ENCODE data around the gene MUC12. TPM values are rescaled to one million over a fixed set of nuclear protein-coding genes. Genes with fewer than 3 reads are reported as not detected.

Gene MUC12
- total and polyA plus RNA-seq, 9 of the 15 experiments (the other 6 are each of a cell fraction or from before 2014, with no cell fraction given): 0.23 to 1.2 (median 0.79) TPM; not detected in 1

- TF ChIP-seq USF2 (CRISPR knock-in tag; IDR thresholded peaks at IDR 0.05) (peak; percentile 21; the same call in 1 of the 2 replicates), FOXA3 (CRISPR knock-in tag; conservative IDR thresholded peaks at IDR 0.05 in 1 of 2, IDR thresholded peaks at IDR 0.05 in 1 of 2) (peak in 1 of 2 experiments; percentile 87; a peak in 2 of 4 replicates), FOXK1 (CRISPR knock-in tag; IDR thresholded peaks at IDR 0.05; ENCODE audit: borderline replicate concordance) (0 out of 2 replicates have a peak, but pooled peaks have one; percentile 42), RCOR1 (IDR thresholded peaks at IDR 0.05; ENCODE audit: borderline replicate concordance in 1 of 2, low read depth in 2 of 2, low read length in 2 of 2) (peak in 1 of 2 experiments; percentile 88; a peak in 2 of 4 replicates), CUX1 (CRISPR knock-in tag; IDR thresholded peaks at IDR 0.05) (no peak), GABPB1 (CRISPR knock-in tag; IDR thresholded peaks at IDR 0.05) (peak; percentile 54; the same call in 1 of the 2 replicates), MYNN (IDR thresholded peaks at IDR 0.05) (no peak), MYNN (CRISPR knock-in tag; IDR thresholded peaks at IDR 0.05) (peak; percentile 42; the same call in 1 of the 2 replicates), BMI1 (IDR thresholded peaks at IDR 0.05; ENCODE audit: low read length) (0 out of 2 replicates have a peak, but pooled peaks have one; percentile 21), CXXC5 (CRISPR knock-in tag; IDR thresholded peaks at IDR 0.05) (0 out of 2 replicates have a peak, but pooled peaks have one; percentile 22), JUND (IDR thresholded peaks at IDR 0.05; ENCODE audit: borderline replicate concordance, low read depth, low read length) (no peak), JUND (tag; IDR thresholded peaks at IDR 0.05; ENCODE audit: borderline replicate concordance, low read depth, low read length) (peak; percentile 22; the same call in 1 of the 3 replicates), ZBTB7A (IDR thresholded peaks at IDR 0.05; ENCODE audit: borderline replicate concordance, control insufficient read depth, low read depth, low read length) (peak; percentile 50; the same call in 1 of the 2 replicates), DNMT1 (IDR thresholded peaks at IDR 0.05) (no peak), FOXK2 (conservative IDR thresholded peaks at IDR 0.05 in 1 of 2, IDR thresholded peaks at IDR 0.05 in 1 of 2; ENCODE audit: low read depth in 2 of 2) (peak; percentile 87 to 89), SIN3A (IDR thresholded peaks at IDR 0.05; ENCODE audit: borderline replicate concordance in 2 of 2, control insufficient read depth in 1 of 2, low read depth in 2 of 2, low read length in 2 of 2) (peak; percentile 45 to 78; a peak in 1 of 4 replicates), ZNF165 (CRISPR knock-in tag; IDR thresholded peaks at IDR 0.05; ENCODE audit: borderline replicate concordance) (0 out of 2 replicates have a peak, but pooled peaks have one; percentile 56), FOXP1 (CRISPR knock-in tag; IDR thresholded peaks at IDR 0.05) (peak; percentile 58; the same call in 1 of the 2 replicates), HDAC8 (tag; IDR thresholded peaks at IDR 0.05) (no peak), ZFP36 (IDR thresholded peaks at IDR 0.05; ENCODE audit: low read depth, low read length, partially characterized antibody) (no peak), ZFP1 (CRISPR knock-in tag; IDR thresholded peaks at IDR 0.05) (0 out of 2 replicates have a peak, but pooled peaks have one; percentile 13), PML (IDR thresholded peaks at IDR 0.05; ENCODE audit: low read length) (no peak), SETDB1 (IDR thresholded peaks at IDR 0.05; ENCODE audit: low read length) (no peak), NFATC3 (IDR thresholded peaks at IDR 0.05) (no peak)
Measured at GRCh38 chr7:101058355-101058754, 89.0 kb downstream of the MUC12 start (continued).

Measured in K562 (cell line).